Left lung (tissue), 10 donors: ENCODE results near the gene RREB1. TPM values are rescaled to one million over a fixed set of nuclear protein-coding genes. Genes with fewer than 3 reads are reported as not detected.
"Not testable (repeated sequence)": the region's sequence is repeated elsewhere in the genome, so short reads cannot be mapped to it uniquely, and the experiment has no call there.

Experiments
- ATAC-seq: fragments of 200-7000 bp; cut with Tn5 transposase; one replicate; pipeline ENCODE4 v1.9.1; 2020; ENCODE audit warnings: moderate library complexity
- DNase-seq, 4 donors: peaks; one replicate each; pipeline ENCODE4 v3.0.0-alpha.2; 2013 to 2020
- H3K27ac ChIP-seq, 2 donors: fragments of 200-600 bp; sonication (generic) in 1 of 2; one replicate each; pipeline versions ENCODE4 v1.5.0 to v1.8.0; 2020 to 2021
- H3K27me3 ChIP-seq, 2 donors: fragments of 200-600 bp; sonication (generic) in 1 of 2; one replicate each; pipeline versions ENCODE4 v1.5.0 to v1.8.0; 2020 to 2021
- H3K36me3 ChIP-seq, 2 donors: fragments of 200-600 bp; sonication (generic) in 1 of 2; one replicate each; pipeline versions ENCODE4 v1.5.0 to v1.8.0; 2020 to 2021
- H3K4me1 ChIP-seq, 2 donors: fragments of 200-600 bp; one replicate each; pipeline ENCODE4 v1.8.0; 2021
- H3K4me3 ChIP-seq, 2 donors: fragments of 200-600 bp; sonication (generic) in 1 of 2; one replicate each; pipeline versions ENCODE4 v1.5.0 to v1.8.0; 2020 to 2021; ENCODE audit warnings: mild to moderate bottlenecking in 1 of 2
- H3K9me3 ChIP-seq, 2 donors: fragments of 200-600 bp; sonication (generic) in 1 of 2; one replicate each; pipeline versions ENCODE4 v1.5.0 to v1.8.0; 2020 to 2021
- CTCF ChIP-seq, 2 donors: fragments of 200-600 bp; sonication (generic) in 1 of 2; IDR thresholded peaks; one replicate each; pipeline versions ENCODE4 v1.5.0 to v1.8.0; 2021; ENCODE audit warnings: antibody characterized with exemption in 2 of 2
- intact Hi-C, 2 donors: fragments of 100-400 bp; cut with DNase I; formaldehyde crosslinking; loops; one replicate each; pipeline versions ENCODE4 v1.11.2 to v1.14.2; 2022
- polyA plus RNA-seq, 6 donors: library from polyadenylated mRNA; unstranded; fragments of 120-200 nt; gene quantifications; one replicate each; pipeline ENCODE4 v1.2.1, GENCODE V29; 2013; ENCODE audit not compliant: insufficient read length in 6 of 6
- total RNA-seq, 2 donors: library from RNA; stranded (reverse); fragmentation: NEBNext Ultra II Directional; extraction: Animal tissue kit (Norgen Biotek cat#: 25700); gene quantifications; one replicate each; pipeline ENCODE4 v1.2.1, GENCODE V29; 2021
- donor health status: DM: no; HTN: yes; CAD: no.
- donor health status: DM: no; HTN: no; CAD: no.

Gene RREB1
- total and polyA plus RNA-seq, 8 donors = 24.1 to 54.0 (median 27.6) TPM

GRCh38 chr6:7262746-7263518, 155.2 kb downstream of the RREB1 start:
- H3K4me3 ChIP-seq = no peak overlapping the region
- peak overlapping the region in 1 of 2 donors; percentile 33 for H3K27ac ChIP-seq
- no peak for TF ChIP-seq CTCF (IDR thresholded peaks at IDR 0.05)
- no peaks in the 10 kb centered on the region for H3K9me3 ChIP-seq
- intact Hi-C loops = no loop called here
- H3K27me3 ChIP-seq = no peaks in the 10 kb centered on the region
- ATAC-seq (no peak), DNase-seq (peak in 1 of 4 donors; percentile 16)
- peaks cover 0 to 56% of the 10 kb centered on the region in 2 donors for H3K4me1 ChIP-seq
- no peaks in the 10 kb centered on the region for H3K36me3 ChIP-seq

GRCh38 chr6:7263519-7263805, 155.7 kb downstream of the RREB1 start:
- H3K27me3 ChIP-seq, H3K4me3 ChIP-seq, H3K9me3 ChIP-seq, ATAC-seq, H3K36me3 ChIP-seq, intact Hi-C loops: not testable (repeated sequence)
- peak in 1 of 4 donors; percentile 30 for DNase-seq
- H3K4me1 ChIP-seq = peaks cover 0 to 56% of the 10 kb centered on the region in 2 donors
- peak overlapping the region in 1 of 2 donors; percentile 33 for H3K27ac ChIP-seq

DNA sequence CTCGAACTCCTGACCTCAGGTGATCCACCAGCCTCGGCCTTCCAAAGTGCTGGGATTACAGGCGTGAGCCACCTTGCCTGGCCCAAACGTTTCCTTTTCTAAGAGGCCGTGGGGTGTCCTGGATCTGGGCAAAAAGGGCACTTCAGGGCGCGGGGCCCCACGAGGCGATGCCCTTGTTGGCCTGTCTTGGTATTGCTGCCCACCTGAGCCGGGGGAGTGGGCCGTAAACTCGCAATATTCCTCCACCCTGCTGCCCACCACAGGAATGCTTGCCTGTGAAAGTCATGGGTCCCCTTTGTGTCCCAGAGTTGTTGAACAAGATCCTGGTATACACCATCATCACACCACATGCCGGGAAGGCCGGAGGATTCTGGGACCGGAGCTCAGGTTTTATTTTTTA, 156.3 kb downstream of the RREB1 start:
- no peak overlapping the region for H3K27ac ChIP-seq
- no peaks in the 10 kb centered on the region for H3K27me3 ChIP-seq
- no peak for ATAC-seq
- H3K4me3 ChIP-seq = no peak overlapping the region
- H3K36me3 ChIP-seq = no peaks in the 10 kb centered on the region
- no peaks in the 10 kb centered on the region for H3K9me3 ChIP-seq
- intact Hi-C loops = no loop called here
- no peak for TF ChIP-seq CTCF (IDR thresholded peaks at IDR 0.05)
- H3K4me1 ChIP-seq = peaks cover 0 to 56% of the 10 kb centered on the region in 2 donors
- peak in 1 of 4 donors; percentile 31 for DNase-seq

DNA sequence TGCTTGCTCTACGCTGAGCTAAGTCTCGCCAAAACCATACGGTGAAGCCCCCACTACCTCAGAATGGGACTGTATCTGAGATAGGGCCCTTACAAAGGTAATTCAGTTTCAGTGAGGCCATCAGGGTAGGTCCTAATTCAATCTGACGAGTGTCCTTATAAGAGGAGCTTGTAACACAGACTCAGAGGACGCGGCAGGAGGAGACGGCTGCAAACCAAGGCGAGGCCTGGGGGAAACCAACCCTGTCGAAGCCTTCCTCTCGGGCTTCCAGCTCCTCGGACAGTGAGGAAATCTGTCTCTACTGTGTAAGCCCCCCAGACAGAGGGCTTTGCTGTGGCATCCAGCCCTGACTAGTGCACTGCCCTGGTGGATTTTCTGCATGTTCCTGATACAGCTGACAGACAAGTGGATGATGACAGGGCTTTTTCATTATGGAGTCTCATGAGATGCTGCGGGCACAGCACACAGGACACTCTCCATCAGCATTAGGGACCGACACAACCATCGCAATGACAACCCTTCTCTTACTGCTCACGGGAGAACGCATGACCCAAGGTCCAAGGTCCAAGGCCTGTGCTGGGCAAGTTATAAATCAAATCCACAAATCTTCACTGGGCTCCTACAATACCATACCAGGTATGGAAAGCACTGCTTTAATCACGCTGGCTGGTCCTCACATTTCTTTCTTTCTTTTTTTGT, 157.1 kb downstream of the RREB1 start:
- no peaks in the 10 kb centered on the region for H3K36me3 ChIP-seq
- H3K4me1 ChIP-seq = peaks cover 0 to 56% of the 10 kb centered on the region in 2 donors
- no peak overlapping the region for H3K4me3 ChIP-seq
- no peak for TF ChIP-seq CTCF (IDR thresholded peaks at IDR 0.05)
- no peak overlapping the region for H3K27ac ChIP-seq
- peak in 1 of 4 donors; percentile 19 for DNase-seq
- intact Hi-C loops = no loop called here
- no peaks in the 10 kb centered on the region for H3K9me3 ChIP-seq
- ATAC-seq = no peak
- H3K27me3 ChIP-seq = no peaks in the 10 kb centered on the region

DNA sequence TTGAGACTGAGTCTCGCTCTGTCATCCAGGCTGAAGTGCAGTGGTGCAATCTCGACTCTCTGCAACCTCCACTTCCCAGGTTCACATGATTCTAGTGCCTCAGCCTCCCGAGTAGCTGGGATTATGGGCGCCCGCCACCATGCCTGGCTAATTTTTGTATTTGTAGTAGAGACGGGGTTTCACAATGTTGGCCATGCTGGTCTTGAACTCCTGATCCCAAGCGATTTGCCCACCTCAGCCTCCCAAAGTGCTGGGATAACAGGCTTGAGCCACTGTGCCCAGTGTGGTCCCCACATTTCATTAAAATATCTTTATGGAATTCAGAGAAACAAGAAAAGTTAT, 157.6 kb downstream of the RREB1 start:
- H3K4me3 ChIP-seq, ATAC-seq, H3K9me3 ChIP-seq, intact Hi-C loops, DNase-seq, H3K27me3 ChIP-seq, H3K36me3 ChIP-seq, H3K27ac ChIP-seq: not testable (repeated sequence)
- peaks cover 0 to 53% of the 10 kb centered on the region in 2 donors for H3K4me1 ChIP-seq

DNA sequence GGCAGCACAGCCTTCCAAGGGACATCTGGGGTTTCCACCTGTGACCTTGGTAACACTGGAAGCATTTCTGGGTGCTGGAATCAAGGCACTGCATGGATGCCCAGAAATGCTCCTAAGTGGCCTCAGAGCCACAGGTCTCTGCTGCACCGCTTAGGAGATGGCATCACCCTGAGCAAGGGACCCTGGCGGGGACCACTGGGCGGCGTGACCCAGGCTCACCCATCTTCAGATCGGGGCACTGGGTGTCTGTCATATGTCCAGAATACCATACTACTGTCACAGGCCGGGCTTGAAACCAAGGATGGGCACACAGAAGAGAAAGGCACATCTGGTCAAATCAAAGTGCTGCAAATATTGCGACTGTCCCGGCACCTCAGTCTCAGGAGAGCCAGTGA, 159.3 kb downstream of the RREB1 start:
- H3K4me3 ChIP-seq = no peak overlapping the region
- H3K36me3 ChIP-seq = no peaks in the 10 kb centered on the region
- no peaks in the 10 kb centered on the region for H3K27me3 ChIP-seq
- TF ChIP-seq CTCF (IDR thresholded peaks at IDR 0.05) = no peak
- no peak overlapping the region for H3K27ac ChIP-seq
- intact Hi-C loops = no loop called here
- DNase-seq (no peak), ATAC-seq (no peak)
- peaks cover 0 to 40% of the 10 kb centered on the region in 2 donors for H3K4me1 ChIP-seq
- no peaks in the 10 kb centered on the region for H3K9me3 ChIP-seq
